Jurkat, Clone E6-1 (cell line): ENCODE data around the gene RXRG.

Experiments
- DNase-seq: peaks from one replicate; pipeline ENCODE4 v3.0.0-alpha.2; 2011; ENCODE audit warnings: low read depth, low spot score
- H3K4me3 ChIP-seq: 2 replicates; pipeline ENCODE4 v1.5.1; 2011; ENCODE audit warnings: mild to moderate bottlenecking, low read length, control low read depth, moderate library complexity

RXRG gene

GRCh38 chr1:165454091-165454610, 9.2 kb upstream of the RXRG start:
- no peak for DNase-seq
- H3K4me3 ChIP-seq = no peak overlapping the region

DNA sequence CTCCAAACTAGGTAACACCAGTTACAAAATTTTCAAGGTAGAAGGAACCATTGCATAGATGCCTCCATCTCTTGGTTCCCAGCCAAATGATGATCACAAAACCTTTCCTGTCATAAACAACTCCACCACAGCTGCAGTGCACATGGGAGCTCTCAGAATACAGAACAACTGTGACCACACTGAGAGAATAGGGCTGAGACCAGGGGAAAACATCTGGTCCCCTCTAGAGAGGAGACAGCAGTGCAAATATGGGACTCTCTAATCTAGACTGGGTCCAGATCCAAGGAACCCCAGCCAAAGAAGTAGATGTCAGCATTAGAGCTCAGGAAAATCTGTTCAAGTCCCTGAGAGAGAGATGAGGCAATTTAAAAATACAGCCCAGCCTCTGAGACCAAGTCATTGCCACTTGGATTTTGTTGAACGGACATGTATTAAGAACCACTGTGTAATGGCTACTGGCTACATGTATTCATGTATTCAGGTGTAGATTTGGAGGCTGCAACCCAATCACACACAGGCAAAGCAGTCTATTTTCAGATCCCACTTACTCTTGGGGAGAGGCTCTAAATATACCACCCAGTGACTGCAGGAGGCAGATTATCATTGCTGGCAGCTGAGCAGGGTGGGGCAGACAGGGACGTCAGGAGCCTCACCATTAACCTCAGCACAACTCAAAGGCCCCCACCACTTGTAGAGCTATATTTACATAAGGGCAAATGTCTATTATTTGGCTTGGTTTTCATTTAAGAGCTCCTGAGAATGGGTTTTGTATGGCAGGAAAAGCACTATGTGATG, 7.6 kb upstream of the RXRG start:
- DNase-seq = no peak
- H3K4me3 ChIP-seq = no peak overlapping the region

DNA sequence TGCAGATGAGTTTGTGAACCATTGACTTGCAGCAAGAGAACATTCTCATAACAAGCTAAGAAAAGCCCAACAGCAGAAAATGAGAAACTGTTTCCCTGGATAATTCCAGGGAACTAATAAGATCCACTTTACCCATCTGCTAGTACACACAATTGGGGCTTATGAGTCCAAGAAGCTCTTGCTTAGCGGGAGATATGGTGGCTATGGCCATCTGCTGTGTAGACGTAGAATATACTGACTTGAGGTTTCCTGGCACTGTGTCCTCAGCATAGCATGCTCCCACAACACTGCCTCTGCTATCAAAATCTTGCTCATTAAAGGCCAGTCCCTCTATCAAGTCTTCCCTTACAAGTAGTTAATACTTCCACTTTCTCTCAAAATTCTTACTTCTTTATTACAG, 6.8 kb upstream of the RXRG start:
- DNase-seq = no peak
- no peak overlapping the region for H3K4me3 ChIP-seq

DNA sequence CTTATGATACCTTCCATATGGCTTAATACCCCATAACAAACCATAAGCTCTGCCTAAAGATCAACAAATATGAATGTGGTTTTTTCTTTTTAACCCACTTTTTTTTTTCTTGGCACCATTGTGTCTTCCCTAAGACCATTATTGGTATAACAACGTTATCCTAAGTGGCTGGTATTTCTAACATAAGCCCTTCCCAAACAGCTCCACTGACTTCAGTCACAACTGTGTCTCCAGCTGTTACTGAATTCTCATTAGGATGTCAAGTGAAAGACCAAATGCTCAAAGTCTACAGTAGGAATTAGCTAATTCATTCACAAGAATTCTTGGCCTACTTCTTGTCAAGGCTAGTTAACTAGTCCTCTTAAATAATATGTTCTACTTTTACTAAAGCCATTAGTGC, 4.2 kb upstream of the RXRG start:
- H3K4me3 ChIP-seq = no peak overlapping the region
- no peak for DNase-seq

GRCh38 chr1:165445388-165445787, 462 bp upstream of the RXRG start:
- no peak for DNase-seq
- H3K4me3 ChIP-seq = no peak overlapping the region

DNA sequence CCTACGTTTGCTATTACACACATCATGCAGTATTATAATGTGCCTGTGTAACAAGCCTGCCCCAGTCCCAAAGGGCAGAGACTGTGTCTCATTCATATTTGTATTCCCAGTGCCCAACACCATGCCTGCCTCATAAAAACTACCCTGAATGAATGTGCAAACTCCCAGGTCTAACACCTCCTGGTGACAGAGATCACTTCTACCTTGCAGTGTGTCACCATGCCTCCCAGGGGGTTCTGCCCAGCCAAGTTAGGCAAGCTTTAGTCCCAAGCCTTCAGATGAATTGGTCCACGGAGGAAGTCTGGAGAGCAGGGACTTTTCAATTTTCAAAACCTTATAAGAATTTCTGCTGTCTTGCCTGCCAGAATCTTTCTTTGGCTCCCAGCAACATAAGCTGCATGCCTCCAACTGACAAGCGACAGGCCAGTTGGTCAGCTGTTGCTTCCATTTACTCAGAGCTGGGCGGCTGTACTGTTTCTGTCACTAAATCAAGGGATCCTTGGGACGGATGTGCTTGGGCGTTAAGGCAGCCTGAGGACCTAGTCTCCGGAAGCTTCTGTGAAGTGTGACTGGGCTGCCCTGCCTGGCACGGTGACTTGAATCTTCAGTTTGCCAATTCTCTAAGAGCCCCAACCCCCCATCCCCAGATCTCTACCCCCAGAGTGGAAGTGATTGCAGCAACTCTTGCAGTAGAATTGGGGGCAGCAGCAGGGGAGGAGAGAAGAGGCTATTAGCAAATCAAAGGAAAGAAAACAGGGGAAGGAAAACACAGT, 1.2 kb downstream of the RXRG start:
- DNase-seq = no peak
- H3K4me3 ChIP-seq = no peak overlapping the region

DNA sequence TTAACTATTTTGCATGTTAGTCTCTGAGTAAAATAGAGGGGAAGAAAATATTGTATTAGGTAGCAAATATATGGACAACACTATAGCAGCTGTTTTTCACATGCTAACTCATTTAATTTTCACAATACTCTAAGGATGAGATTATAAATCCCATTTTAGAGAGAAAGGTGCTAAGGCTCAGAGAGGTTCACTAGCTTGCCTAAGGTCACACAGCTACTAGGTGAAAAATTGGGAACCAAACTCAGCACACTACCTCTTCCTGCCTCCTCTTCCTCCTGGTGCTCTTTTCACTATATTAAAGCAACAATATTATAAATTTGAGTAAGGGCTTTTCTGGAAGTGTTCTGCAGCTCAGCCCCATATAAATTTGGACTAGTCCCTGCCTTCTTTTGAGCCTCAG, 2.3 kb downstream of the RXRG start:
- no peak overlapping the region for H3K4me3 ChIP-seq
- no peak for DNase-seq

DNA sequence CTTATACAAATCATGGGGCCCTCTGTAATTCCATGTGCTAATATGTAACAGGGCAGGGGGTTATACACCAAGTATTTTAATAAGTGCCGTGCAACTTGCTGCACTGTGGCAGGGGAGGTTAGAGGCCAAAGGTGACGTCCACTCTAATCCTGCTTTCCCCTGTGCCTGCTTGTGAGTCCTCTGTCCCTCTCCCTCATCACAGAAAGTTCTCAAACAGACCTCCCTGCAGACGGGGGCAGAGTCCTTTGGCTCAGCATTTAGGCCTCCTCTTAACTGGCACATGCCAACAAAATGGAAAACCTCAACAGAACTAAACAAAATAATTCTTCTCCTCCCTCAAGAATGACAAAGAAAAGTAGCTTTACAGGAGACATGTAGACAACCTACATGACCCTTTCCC, 2.9 kb downstream of the RXRG start:
- DNase-seq = no peak
- no peak overlapping the region for H3K4me3 ChIP-seq

- no peak for DNase-seq
These were observed 3.6 kb downstream of the RXRG start for GRCh38 chr1:165441166-165441880.

DNA sequence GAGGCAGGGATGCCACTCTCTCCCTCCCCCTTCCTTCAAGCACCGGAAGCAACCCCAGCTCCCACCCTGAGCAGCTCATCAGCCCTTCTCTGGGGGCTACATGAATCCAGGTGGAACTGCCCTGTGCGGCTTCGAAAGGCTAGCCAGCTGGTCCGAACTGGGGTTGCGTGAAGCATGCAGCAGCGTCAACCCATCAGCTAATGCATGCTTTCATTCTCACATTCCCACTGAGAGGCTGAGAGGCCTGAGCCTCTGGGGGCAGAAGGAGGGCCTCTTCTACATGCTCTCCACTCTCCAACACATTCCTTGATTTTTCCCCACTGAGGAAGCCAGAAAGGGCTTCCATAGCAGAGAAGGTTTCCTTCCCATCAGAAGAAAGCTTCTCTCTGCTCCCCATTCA, 5.6 kb downstream of the RXRG start:
- no peak overlapping the region for H3K4me3 ChIP-seq
- DNase-seq = no peak

More at GRCh38 chr1:165441166-165441880, 3.6 kb downstream of the RXRG start:
- no peak overlapping the region for H3K4me3 ChIP-seq

DNA sequence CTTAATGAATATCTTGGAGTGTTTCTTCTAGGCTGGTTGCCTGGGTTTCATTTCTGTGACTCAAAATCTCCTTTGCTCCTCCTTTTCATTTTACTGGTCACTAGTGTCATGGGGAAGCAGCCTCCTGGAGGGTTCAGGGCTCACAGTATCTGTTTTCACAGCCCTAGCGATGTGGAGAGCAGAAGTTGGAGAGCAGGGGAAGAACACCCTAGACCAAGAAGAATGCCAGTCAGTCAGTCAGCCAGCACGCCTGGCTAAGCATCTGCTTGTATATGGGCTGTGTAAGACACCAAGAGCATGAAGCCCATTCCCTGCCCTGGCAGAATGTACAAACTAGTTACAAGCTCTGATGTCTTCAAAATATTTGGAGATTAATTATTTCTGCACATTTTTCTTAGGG, 7.9 kb downstream of the RXRG start:
- no peak for DNase-seq
- no peak overlapping the region for H3K4me3 ChIP-seq

DNA sequence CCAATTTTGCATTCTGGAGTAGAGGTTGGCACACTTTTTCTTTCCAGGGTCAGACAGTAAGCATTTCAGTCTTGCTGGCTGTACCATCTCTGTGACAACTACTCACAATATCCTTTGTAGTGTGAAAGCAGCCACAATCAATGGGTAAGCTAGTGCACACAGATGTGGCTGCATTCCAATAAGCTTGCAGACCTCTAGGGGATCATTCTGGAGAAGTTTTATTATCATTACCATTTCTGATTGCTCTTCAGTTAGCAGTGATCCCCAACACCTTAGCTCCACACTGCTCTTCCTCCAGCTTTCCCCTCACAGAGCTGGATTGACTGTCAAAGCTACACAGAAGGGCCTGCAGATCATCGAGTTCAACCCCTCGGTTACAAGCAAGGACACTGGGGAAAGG, 9.1 kb downstream of the RXRG start:
- no peak overlapping the region for H3K4me3 ChIP-seq
- DNase-seq = no peak

DNA sequence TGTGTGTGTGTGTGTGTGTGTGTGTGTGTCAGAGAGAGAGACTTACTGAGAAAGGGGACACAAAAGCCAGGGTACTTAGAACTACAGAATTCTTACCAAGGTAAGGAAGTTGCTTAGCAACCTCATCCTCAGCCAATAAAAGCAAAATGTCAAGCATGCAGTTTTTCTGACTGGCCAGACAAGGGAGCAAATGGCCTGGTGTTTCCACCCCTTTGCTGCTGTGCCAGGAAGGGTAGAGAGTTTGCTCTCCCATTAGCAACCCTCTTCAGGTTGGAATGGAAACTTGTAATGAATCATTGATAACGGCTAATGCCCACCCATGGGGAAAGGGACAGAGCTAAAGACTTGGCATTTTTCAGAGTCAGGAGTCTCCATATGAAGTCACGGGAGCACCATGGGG, 10.6 kb downstream of the RXRG start:
- no peak overlapping the region for H3K4me3 ChIP-seq
- DNase-seq = no peak

DNA sequence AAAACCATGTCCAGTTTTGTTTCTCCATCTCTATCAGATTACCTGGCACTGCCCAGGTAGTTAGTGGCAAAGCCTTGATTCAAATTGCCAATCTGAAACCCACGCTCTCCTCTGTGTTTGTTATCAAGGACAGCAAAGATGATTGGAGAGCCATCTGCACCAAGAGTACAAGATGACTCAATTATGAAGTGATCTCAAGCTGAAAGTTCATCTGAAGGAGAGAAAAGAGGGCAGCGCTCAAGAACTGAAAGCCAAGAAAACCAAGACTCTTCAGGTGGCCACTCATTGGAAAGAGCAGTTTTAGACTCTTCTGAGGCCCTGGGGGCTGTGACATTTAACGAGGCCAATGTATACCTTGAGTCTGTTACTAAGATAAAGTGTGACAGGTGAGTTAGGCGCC, 13.8 kb downstream of the RXRG start:
- DNase-seq = no peak
- no peak overlapping the region for H3K4me3 ChIP-seq

DNA sequence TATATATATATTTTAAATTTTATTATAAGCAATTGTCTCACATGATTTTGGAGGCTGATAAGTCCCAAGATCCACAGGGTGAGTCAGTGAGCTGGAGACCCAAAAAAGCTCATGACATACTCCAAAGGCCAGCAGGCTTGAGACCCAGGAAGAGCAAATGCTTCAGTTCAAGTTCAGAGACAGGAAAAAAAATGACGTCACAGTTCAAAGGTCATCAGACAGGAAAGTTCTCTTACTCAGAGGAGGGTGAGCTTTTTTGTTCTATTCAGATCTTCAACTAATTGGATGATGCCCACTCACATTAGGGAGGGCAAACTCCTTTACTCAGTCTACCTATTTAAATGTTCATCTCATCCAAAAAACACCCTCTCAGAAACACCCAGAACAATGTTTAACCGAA, 18.2 kb downstream of the RXRG start:
- no peak overlapping the region for H3K4me3 ChIP-seq
- no peak for DNase-seq

DNA sequence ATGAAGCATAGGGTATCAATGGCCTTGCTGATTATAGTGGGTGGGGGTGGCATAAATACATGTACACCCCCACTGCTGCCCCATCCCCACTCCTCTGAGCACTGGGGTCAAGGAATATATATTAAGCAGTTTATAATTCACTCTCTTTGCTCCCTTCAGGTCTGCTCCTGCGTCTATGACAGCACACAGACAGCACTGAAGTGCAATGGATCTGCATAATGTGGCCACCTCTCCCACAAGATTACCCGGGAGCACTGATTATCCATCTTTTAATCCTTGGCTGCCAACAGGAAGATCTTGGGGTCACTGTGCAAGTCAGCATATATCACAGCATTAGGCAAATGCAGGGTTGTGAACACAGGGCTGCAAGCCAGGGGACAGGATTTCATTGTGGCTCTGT, 19.3 kb downstream of the RXRG start:
- DNase-seq = no peak
- H3K4me3 ChIP-seq = no peak overlapping the region

DNA sequence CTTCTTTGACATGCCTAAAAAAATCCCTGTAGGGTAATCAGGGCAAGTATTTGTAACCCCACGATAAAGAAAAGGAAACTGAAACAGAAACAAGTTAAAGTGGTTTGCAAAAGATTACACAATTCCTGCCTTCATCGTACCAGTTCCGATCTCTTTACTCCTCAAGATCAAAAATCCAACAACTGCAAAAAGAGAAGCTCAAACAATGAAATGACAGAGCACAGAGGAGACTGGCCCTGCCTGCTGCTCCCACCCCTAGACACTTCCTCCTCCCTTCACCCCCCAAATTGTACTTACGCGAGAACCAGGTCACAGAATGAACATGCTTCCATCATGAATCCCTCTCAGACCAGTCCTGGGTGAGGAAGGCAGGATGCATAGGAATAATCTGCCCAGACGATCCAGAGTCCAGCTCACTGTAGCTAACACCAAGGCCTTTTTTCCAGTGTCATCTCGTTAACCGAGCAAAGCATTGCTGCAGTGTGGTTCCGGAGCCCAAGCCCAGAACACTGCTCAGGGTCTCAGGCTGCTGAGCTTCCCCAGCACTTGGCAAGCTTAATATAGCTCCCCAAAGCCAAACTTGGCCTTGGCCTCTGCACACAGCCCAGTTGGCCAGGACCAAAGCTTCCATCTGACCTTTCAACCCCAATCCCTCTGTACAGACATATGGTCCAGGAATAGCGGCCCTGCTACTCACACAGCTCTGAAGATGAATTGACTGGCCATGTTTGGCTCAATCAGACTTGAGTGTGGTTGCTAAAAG, 20.3 kb downstream of the RXRG start:
- peak; percentile 11 for DNase-seq
- no peak overlapping the region for H3K4me3 ChIP-seq

- no peak for DNase-seq
- H3K4me3 ChIP-seq = no peak overlapping the region
These were observed 21.8 kb downstream of the RXRG start for GRCh38 chr1:165423136-165423535.

- H3K4me3 ChIP-seq = no peak overlapping the region
- DNase-seq = no peak
These were observed 24.3 kb downstream of the RXRG start for GRCh38 chr1:165420655-165421054.
